Limb (tissue), 2 donors: ENCODE data around the gene NOXA1.

Experiments
- DNase-seq, 2 donors: peaks; one replicate each; pipeline ENCODE4 v3.0.0-alpha.2; 2016; ENCODE audit errors: extremely low spot score in 2 of 2

Gene NOXA1

DNA sequence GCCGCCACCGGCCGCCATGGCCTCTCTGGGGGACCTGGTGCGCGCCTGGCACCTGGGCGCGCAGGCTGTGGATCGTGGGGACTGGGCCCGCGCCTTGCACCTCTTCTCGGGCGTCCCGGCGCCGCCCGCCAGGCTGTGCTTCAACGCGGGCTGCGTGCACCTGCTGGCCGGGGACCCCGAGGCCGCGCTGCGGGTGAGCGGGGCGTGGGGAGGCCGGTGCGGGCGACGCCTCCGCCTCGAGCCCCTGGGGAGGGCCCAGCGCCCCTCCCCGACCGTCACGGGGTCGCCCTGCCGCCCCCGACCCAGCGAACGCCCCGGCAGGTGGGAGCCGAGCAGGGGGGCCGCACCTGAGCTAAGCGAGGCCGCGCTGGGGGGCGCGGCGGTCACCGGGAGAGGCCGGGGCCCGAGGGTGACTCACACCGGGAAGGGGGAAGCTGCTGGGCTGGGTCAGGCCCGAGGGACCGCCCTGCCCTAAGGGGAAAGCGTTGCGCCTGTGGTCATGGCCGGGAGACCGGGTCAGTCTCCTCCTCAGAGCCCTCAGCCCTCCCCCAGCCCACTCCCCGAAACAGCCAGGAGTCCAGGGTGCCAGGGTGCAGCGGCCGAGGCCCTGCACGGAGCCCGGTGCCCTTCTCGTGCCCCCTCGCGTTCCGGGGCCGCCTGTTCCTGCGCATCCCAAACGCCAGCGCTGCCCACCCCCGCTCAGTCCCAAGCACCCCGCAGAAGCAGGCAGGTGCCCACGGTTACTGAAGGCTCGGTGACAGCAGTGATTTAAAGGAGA, 510 bp downstream of the NOXA1 start:
- no peak for DNase-seq

DNA sequence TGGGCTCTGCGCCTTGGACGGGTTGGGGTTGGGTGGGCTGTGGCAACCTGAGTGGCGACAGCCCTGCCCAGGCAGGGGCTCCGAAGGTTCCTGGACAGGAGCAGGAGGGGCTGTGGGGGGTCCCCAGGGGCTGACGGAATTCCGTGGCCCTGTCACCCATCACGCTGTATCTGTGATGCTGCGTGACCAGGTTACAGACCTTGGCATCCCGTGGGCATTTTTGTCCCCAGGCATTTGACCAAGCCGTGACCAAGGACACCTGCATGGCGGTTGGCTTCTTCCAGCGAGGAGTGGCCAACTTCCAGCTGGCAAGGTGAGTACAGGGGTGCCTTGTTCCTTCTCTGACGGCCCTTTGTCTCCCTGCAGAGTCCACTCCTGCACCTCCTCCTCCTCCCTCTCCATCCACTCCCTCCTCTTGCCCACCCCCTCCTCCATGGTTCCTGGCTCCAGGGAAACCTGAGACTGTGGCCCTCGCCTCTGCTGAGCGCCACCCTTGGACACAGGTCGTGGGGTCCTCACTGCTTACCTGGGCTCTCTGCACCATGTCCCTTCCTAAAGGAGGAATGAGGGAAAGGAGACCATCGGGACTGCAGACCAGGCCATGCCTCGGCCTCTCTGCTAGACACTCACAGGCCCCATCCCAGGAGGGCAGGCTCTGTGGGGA, 3.0 kb downstream of the NOXA1 start:
- peak in 1 of 2 donors; percentile 31 for DNase-seq

DNA sequence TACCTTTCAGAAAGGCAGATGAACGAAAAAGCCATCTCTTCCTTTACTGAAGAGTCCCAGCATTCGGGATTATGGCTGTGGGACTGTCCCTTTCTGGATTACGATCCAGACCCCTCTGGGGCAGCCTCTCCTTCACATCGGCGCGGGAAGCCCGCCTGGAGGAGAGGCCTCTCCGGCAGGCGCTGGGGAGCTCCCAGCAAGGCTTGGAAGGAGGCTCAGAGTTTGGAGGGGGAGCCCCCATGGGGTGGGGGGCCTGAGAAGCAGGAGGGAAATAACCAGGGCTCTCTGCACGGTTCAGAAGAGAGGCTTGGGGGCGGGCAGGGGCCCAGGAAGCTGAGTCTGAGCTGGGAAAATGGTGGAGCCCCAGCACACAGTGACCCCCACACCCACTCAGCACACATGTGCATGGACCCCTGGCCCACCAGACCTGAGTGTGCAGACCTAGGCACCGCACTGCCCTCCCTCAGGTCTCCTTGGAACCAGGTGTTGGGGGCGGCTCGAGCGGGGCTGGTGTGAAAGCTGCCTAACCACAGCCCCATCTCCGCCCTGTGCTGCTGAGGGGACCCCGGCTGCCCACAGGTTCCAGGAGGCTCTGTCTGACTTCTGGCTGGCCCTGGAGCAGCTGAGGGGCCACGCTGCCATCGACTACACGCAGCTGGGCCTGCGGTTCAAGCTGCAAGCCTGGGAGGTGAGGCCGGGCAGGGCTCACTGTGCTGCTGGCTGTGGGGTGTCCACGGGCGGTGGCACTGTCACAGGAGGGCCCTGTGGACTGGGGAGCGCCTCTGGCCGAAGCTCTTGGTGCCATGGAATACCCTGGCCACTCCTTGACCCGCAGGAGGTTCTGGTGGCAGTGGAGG, 4.5 kb downstream of the NOXA1 start:
- no peak for DNase-seq

- DNase-seq, result no peak
These were observed 5.1 kb downstream of the NOXA1 start for GRCh38 chr9:137428311-137428630.

DNA sequence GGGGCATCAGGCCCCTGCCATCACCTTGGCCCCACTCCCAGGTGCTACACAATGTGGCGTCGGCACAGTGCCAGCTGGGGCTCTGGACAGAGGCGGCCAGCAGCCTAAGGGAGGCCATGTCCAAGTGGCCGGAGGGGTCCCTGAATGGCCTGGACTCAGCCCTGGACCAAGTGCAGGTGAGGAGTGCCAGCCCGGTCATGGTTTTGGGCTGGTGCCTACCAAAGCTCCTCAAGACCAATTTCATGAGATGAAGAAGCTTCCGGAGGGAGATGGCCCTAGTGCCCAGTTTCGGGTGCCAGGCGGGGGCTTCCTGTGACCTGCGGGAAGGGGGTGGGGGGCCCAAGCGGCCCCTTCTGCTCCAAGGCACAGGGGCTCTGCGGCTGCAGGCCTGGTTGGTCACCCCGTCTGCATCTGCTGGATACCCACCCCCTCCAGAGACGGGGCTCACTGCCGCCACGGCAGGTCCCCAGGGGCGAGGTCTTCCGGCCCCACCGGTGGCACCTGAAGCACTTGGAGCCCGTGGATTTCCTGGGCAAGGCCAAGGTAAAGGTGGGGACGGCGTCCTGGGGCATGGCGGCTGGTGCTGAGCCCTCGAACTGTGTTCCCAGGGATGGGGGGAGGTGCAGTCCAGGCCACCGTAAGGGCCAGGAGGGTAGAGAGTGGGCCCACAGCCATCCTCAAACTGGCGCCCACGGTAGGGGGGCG, 5.8 kb downstream of the NOXA1 start:
- no peak for DNase-seq

DNA sequence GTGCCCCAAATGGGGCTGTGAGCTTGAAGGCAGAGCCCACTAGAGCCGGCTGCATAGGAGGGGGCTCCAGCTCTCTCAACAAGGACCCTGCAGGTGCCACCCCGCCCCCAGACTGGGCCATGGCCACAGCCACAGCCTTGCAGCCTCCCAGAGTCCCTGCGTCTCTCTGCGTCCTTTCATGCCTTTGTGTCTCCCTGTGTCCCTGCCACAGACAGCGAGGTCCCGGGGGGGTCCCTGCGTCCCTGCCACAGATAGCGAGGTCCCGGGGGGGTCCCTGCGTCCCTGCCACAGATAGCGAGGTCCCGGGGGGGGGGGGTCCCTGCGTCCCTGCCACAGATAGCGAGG, 6.3 kb downstream of the NOXA1 start:
- DNase-seq, result no peak

DNA sequence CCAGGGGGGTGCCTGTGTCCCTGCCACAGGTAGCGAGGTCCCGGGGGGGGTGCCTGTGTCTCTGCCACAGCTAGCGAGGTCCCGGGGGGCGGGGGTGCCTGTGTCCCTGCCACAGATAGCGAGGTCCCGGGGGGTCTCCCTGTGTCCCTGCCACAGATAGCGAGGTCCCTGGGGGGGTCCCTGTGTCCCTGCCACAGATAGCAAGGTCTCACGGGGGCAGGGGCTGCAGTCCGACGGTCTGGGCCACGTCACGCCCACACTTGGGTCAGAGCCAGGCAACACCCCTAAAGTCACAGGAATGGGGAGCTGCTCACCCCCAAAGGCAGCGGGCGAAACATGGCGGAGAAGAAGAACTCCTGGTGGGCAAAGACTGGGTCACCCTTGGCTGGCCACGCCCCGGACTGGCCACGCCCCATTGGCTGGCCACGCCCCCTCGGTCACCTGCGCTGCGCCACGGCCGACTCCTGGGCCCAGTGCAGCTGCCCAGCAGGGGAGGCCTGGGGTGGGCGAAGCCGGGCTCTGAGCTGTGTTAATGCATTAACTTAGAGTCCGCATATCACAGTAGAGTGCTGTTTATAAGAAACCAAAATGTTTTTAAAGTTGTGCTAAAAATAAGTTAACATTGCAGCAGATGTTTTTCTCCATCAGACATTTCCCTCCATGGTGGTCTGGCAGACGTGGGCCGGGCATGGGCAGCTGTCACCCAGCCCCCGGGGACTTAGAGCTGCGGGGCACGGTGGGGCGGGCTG, 7.0 kb downstream of the NOXA1 start:
- DNase-seq, result no peak

DNA sequence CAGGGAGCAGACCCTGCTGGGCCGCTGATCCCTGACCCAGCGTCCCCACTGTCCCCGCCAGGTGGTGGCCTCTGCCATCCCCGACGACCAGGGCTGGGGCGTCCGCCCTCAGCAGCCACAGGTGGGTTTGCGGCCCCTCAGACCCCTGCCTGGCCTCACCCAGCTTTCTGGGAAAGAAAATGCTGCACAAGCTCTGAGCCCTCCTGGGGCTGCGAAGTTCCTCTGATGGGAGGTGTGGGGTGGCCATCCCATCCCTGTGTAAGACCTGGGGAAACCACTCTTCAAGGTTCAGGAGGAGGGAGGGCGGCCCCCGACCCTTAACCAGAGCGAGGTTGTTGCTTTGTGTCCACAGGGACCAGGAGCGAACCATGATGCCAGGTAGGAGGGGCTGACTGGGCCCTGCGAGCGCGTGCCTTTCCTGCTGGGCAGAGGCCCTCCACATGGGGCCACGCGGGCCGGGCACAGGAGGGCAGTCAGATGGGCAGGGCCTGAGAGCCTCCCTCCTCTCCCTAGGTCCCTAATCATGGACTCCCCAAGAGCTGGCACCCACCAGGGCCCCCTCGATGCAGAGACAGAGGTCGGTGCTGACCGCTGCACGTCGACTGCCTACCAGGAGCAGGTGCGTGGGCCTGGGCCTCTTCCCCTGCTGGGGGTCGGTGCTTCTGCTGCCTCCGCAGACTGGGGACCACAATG, 7.7 kb downstream of the NOXA1 start:
- DNase-seq, result no peak

- DNase-seq, result no peak
These were observed 8.3 kb downstream of the NOXA1 start for GRCh38 chr9:137431416-137431931.

DNA sequence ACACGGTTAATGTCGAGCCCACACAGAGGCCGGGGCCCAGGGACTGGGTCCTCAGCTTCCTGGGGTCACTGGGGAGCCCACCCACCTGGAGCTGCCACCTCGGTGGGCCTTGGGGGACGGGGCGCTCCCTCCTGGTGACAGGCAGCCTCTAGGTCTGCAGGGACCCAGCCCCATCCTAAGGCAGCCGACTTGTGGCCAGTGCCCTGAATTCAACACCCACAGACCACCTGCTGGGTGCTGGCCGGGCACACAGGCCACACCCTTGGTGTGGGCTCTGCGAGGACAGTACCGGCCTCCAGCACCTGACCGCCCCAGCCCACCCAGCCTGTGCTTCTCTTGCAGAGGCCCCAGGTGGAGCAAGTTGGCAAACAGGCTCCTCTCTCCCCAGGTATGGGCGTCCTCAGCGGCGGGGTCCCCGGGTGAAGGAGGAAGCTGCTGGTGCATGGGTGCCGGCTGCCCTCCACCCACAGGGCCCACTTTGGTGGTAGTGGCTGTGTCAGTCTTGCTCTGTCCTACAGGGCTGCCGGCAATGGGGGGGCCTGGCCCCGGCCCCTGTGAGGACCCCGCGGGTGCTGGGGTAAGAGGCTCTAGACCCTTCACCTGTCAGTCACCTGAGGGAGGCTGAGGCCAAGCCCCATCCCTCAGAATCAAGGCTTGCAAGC, 9.6 kb downstream of the NOXA1 start:
- DNase-seq, result no peak

GRCh38 chr9:137433349-137433915, 10.2 kb downstream of the NOXA1 start:
- DNase-seq, result no peak

GRCh38 chr9:137433916-137434431, 10.8 kb downstream of the NOXA1 start:
- no peak for DNase-seq

DNA sequence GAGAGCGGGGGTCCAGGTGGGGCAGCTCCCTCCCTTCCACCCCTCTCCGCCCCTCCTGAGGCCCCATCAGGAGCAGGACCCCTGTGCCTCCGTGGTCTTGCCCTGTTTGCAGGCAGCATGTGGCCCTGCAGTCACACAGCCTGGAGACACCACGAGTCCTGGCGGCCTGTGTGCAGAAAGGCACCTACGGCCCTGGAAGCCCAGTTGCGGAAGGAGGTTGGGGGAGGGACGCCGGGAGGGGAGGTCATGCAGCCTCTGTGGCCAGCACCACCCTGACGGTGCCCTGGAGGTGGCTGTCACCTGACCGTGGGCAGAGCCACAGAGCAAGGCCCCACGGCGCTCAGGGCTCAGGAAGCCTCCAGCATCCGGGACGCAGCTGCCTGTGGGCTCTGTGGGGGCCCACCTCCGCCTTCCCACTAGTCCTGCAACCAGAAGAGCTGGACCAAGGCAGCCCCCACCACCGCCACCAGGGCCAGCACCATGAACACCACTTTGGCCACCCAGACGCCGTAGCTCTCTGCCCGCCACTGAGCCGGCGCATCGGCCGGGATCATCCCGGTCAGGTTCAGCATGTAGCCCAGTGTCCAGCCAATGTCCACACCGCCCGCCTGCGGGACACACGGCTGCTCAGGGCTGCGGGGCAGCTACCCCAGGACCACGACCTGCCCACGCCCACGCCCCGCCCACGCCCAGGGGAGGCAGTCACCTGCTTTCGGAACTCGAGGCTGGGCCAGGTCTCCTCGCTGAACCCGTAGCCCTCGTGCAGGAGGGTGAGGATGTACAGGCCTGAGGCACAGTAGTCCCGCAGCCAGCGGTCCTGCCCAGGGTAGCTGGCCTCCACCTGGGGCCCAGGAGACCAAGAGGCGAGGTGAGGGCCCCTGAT, 11.5 kb downstream of the NOXA1 start:
- no peak for DNase-seq

- no peak for DNase-seq
These were observed 12.2 kb downstream of the NOXA1 start for GRCh38 chr9:137435381-137435891.

GRCh38 chr9:137435980-137436760, 13.0 kb downstream of the NOXA1 start:
- DNase-seq, result no peak

GRCh38 chr9:137436761-137437600, 13.8 kb downstream of the NOXA1 start:
- DNase-seq, result no peak
